Daoy (cell line): ENCODE measurements around the gene ETDB. TPM values are rescaled to one million over a fixed set of nuclear protein-coding genes. Genes with fewer than 3 reads are reported as not detected.

Experiments
- total RNA-seq: library from RNA; depleted of rRNA; stranded (reverse); fragments of >200 nt; shearing (Covaris generic); gene quantifications from 2 replicates; pipeline ENCODE4 v1.2.3, GENCODE V29; 2014; rRNA removed

Gene ETDB
- total RNA-seq, 1 experiment from 2014 or later: not detected

Other genes starting within 250 kb of the ETDB start
- gene MOSPD1, start 205.3 kb downstream of the ETDB start, total RNA-seq: 25.5 and 41.9 TPM in 2 replicates
- gene SMIM10, start 129.5 kb downstream of the ETDB start, total RNA-seq: 2.7 and 3.1 TPM in 2 replicates
- 2.6 and 3.6 TPM in 2 replicates for gene RTL8B, start 98.0 kb downstream of the ETDB start, total RNA-seq
- 11.5 and 17.0 TPM in 2 replicates for gene RTL8C, start 88.2 kb downstream of the ETDB start, total RNA-seq
- 1.2 and 9.8 TPM in 2 replicates for gene RTL8A, start 68.4 kb downstream of the ETDB start, total RNA-seq
- 0.29 TPM in 1 of 2 replicates, not detected in the other for gene SMIM10L2B, start 21.8 kb downstream of the ETDB start, total RNA-seq
- gene CT55, start 50.9 kb upstream of the ETDB start, total RNA-seq: 0.34 TPM in 1 of 2 replicates, not detected in the other
- gene ETDA, start 131.5 kb upstream of the ETDB start, total RNA-seq: not detected in 2 replicates
- gene ETDC, start 189.0 kb upstream of the ETDB start, total RNA-seq: not detected in 2 replicates
- 2.4 and 9.8 TPM in 2 replicates for gene ZNF75D, start 223.6 kb upstream of the ETDB start, total RNA-seq
- 1.9 and 3.8 TPM in 2 replicates for gene ZNF449, start 224.3 kb upstream of the ETDB start, total RNA-seq